PC-9 (cell line): ENCODE measurements around the gene SUPV3L1.

Source experiments
- CTCF ChIP-seq: fragments of 200-600 bp; sonication (generic); conservative IDR thresholded peaks from 2 replicates; pipeline ENCODE4 v1.6.1; 2017; ENCODE audit warnings: mixed run types, antibody characterized with exemption, mild to moderate bottlenecking, moderate library complexity
- EZH2 ChIP-seq: fragments of 200-600 bp; sonication (generic); IDR thresholded peaks from 2 replicates; pipeline ENCODE4 v1.8.0; 2017; ENCODE audit warnings: antibody characterized with exemption, low read depth

- TF ChIP-seq EZH2 (no peak), CTCF (no peak)
Observed at GRCh38 chr10:69146759-69147158, 33.3 kb upstream of the SUPV3L1 start.
